Aorta (tissue), 5 donors: ENCODE data around the gene DNAJA3. TPM values are rescaled to one million over a fixed set of nuclear protein-coding genes. Genes with fewer than 3 reads are reported as not detected.

ENCODE experiments used
- ATAC-seq: fragments of 200-7000 bp; cut with Tn5 transposase; one replicate; pipeline ENCODE4 v1.9.1; 2022; ENCODE audit warnings: moderate library complexity; ENCODE audit not compliant: low FRiP score
- DNase-seq, 2 donors: peaks; one replicate each; pipeline ENCODE4 v3.0.0-alpha.2; 2020
- H3K27ac ChIP-seq, 2 donors: one replicate each; pipeline ENCODE4 v1.5.1; 2013; ENCODE audit warnings: low read length in 2 of 2, mild to moderate bottlenecking in 2 of 2, moderate library complexity in 2 of 2, control low read depth in 1 of 2, inconsistent platforms in 1 of 2, low read depth in 1 of 2
- H3K27me3 ChIP-seq, 2 donors: one replicate each; pipeline ENCODE4 v1.6.1; 2013; ENCODE audit warnings: control low read depth in 1 of 2, low read length in 1 of 2, mild to moderate bottlenecking in 1 of 2, moderate library complexity in 1 of 2; ENCODE audit not compliant: insufficient read depth in 2 of 2, control insufficient read depth in 1 of 2
- H3K36me3 ChIP-seq, 2 donors: one replicate each; pipeline ENCODE4 v1.6.1; 2013; ENCODE audit warnings: control low read depth in 1 of 2, low read length in 1 of 2, mild to moderate bottlenecking in 1 of 2; ENCODE audit not compliant: insufficient read depth in 2 of 2, control insufficient read depth in 1 of 2
- H3K4me1 ChIP-seq, 2 donors: one replicate each; pipeline ENCODE4 v1.6.1; 2013; ENCODE audit warnings: low read length in 2 of 2, control low read depth in 1 of 2, mild to moderate bottlenecking in 1 of 2, moderate library complexity in 1 of 2; ENCODE audit not compliant: insufficient read depth in 2 of 2, control insufficient read depth in 1 of 2
- H3K4me3 ChIP-seq, 2 donors: one replicate each; pipeline ENCODE4 v1.5.1; 2013; ENCODE audit warnings: low read length in 2 of 2, control low read depth in 1 of 2, mild to moderate bottlenecking in 1 of 2
- H3K9me3 ChIP-seq: one replicate; pipeline ENCODE4 v1.6.1; 2013; ENCODE audit warnings: mild to moderate bottlenecking, low read length; ENCODE audit not compliant: control insufficient read depth
- WGBS, 2 donors: extraction: QIAGEN DNeasy Blood & Tissue Kit; methylation state at CpG; one replicate each; pipeline ENCODE4 v1.1.7; 2013; 5-methylcytosine and 5-hydroxymethylcytosine counted together
- intact Hi-C, 2 donors: fragments of 100-400 bp; cut with DNase I; formaldehyde crosslinking; loops; one replicate each; pipeline versions ENCODE4 v1.14.2 to v1.15.0; 2022
- polyA plus RNA-seq, 2 donors: library from polyadenylated mRNA; stranded (reverse); fragments of 200-250 nt; gene quantifications; one replicate each; pipeline ENCODE4 v1.2.3, GENCODE V29; 2013
- total RNA-seq, 2 donors: library from RNA; stranded (reverse); fragmentation: NEBNext Ultra II Directional; extraction: Animal tissue kit (Norgen Biotek cat#: 25700); gene quantifications; one replicate each; pipeline ENCODE4 v1.2.1, GENCODE V29; 2021
- donor health status: healthy with polysubstance abuse.
- donor health status: Bipolar disorder and iron deficiency.
- donor health status: DM: no; HTN: no; CAD: no.
- donor health status: DM: no; HTN: no; CAD: no.
- donor health status: DM: yes; HTN: yes; CAD: no.

Gene DNAJA3
- total and polyA plus RNA-seq, 4 donors, result 16.0 to 26.6 (median 20.9) TPM

- H3K4me3 ChIP-seq, result peak overlapping the region; percentile 45 to 61
- H3K27ac ChIP-seq, result no peak overlapping the region
- peaks cover 0 to 3% of the 10 kb centered on the region in 2 donors for H3K4me1 ChIP-seq
- intact Hi-C loops, result no loop called here
- 3% methylated on average over 31 of the region's 31 CpGs for WGBS, 2 donors
- no peaks in the 10 kb centered on the region for H3K9me3 ChIP-seq
- ATAC-seq (peak; percentile 8), DNase-seq (peak in 1 of 2 donors; percentile 79)
- no peaks in the 10 kb centered on the region for H3K36me3 ChIP-seq
- H3K27me3 ChIP-seq, result no peaks in the 10 kb centered on the region
These were observed 485 bp downstream of the DNAJA3 start for GRCh38 chr16:4426021-4426684.

- no peaks in the 10 kb centered on the region for H3K27me3 ChIP-seq
- WGBS, 2 donors, result 86 to 89% methylated on average over 12 of the region's 12 CpGs
- no peaks in the 10 kb centered on the region for H3K9me3 ChIP-seq
- intact Hi-C loops, result no loop called here
- H3K27ac ChIP-seq, result no peak overlapping the region
- H3K4me3 ChIP-seq, result peak overlapping the region in 1 of 2 donors; percentile 61
- peaks cover 0 to 3% of the 10 kb centered on the region in 2 donors for H3K4me1 ChIP-seq
- ATAC-seq (no peak), DNase-seq (peak in 1 of 2 donors; percentile 21)
- H3K36me3 ChIP-seq, result no peaks in the 10 kb centered on the region
These were observed 1.2 kb downstream of the DNAJA3 start for GRCh38 chr16:4426722-4427372.

DNA sequence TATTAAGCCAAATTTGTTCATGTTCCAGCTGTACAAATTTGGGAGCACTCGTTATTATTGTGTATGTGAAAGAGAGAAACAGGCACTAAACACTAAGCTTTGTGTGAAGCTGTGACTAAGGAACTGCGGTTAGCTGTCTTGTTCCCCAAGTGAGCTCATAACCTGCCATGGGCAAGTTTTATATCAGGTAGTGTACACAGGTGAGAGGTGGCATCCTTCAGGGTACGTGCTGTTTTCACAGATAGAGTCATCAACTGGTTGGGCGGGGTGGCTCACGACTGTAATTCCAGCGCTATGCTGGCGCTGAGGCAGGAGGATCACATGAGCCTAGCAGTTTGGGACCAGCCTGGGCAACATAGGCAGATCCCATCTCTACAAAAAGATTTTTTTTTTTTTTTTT lies 2.8 kb downstream of the DNAJA3 start:
- WGBS, 2 donors, result 93 to 95% methylated on average over 7 of the region's 7 CpGs
- H3K4me3 ChIP-seq, result no peak overlapping the region
- no peaks in the 10 kb centered on the region for H3K36me3 ChIP-seq
- intact Hi-C loops, result no loop called here
- H3K27ac ChIP-seq, result no peak overlapping the region
- no peaks in the 10 kb centered on the region for H3K27me3 ChIP-seq
- no peaks in the 10 kb centered on the region for H3K9me3 ChIP-seq
- DNase-seq (peak in 1 of 2 donors; percentile 14), ATAC-seq (no peak)
- peaks cover 0 to 3% of the 10 kb centered on the region in 2 donors for H3K4me1 ChIP-seq

- ATAC-seq, result no peak
- no peak overlapping the region for H3K4me3 ChIP-seq
- WGBS, 2 donors, result 89 to 91% methylated on average over 9 of the region's 9 CpGs
- intact Hi-C loops, result no loop called here
- DNase-seq, result no peak
- H3K9me3 ChIP-seq, result no peaks in the 10 kb centered on the region
- H3K27me3 ChIP-seq, result no peaks in the 10 kb centered on the region
- no peak overlapping the region for H3K27ac ChIP-seq
- H3K36me3 ChIP-seq, result peaks cover under 1 to 4% of the 10 kb centered on the region in 2 donors
- no peaks in the 10 kb centered on the region for H3K4me1 ChIP-seq
These were observed 5.4 kb downstream of the DNAJA3 start for GRCh38 chr16:4431023-4431422.

GRCh38 chr16:4433228-4433627 lies 7.6 kb downstream of the DNAJA3 start:
- Histone ChIP-seq H3K27me3 (no peaks in the 10 kb centered on the region), H3K27ac (no peak overlapping the region), H3K4me1 (no peaks in the 10 kb centered on the region), H3K4me3 (no peak overlapping the region), H3K36me3 (peaks cover 2 to 6% of the 10 kb centered on the region in 2 donors), H3K9me3 (no peaks in the 10 kb centered on the region)
- WGBS, 2 donors, result 73 to 81% methylated on average over 4 of the region's 4 CpGs
- ATAC-seq, result no peak
- intact Hi-C loops, result no loop called here
- DNase-seq, result no peak

GRCh38 chr16:4433914-4434787 lies 8.5 kb downstream of the DNAJA3 start:
- Histone ChIP-seq H3K4me3 (no peak overlapping the region), H3K27me3 (no peaks in the 10 kb centered on the region), H3K9me3 (no peaks in the 10 kb centered on the region), H3K4me1 (no peaks in the 10 kb centered on the region), H3K36me3 (peaks cover 2 to 6% of the 10 kb centered on the region in 2 donors), H3K27ac (no peak overlapping the region)
- ATAC-seq (no peak), DNase-seq (no peak)
- WGBS, 2 donors, result 82 to 84% methylated on average over 12 of the region's 12 CpGs
- intact Hi-C loops, result no loop called here

GRCh38 chr16:4435337-4436067 lies 9.8 kb downstream of the DNAJA3 start:
- 85 to 87% methylated on average over 8 of the region's 8 CpGs for WGBS, 2 donors
- H3K4me3 ChIP-seq, result no peak overlapping the region
- intact Hi-C loops, result no loop called here
- ATAC-seq, result no peak
- H3K9me3 ChIP-seq, result no peaks in the 10 kb centered on the region
- no peaks in the 10 kb centered on the region for H3K4me1 ChIP-seq
- no peak overlapping the region for H3K27ac ChIP-seq
- no peaks in the 10 kb centered on the region for H3K27me3 ChIP-seq
- DNase-seq, result no peak
- peaks cover 6 to 7% of the 10 kb centered on the region in 2 donors for H3K36me3 ChIP-seq

GRCh38 chr16:4437366-4437765 lies 11.7 kb downstream of the DNAJA3 start:
- H3K27ac ChIP-seq, result no peak overlapping the region
- no peak for ATAC-seq
- intact Hi-C loops, result no loop called here
- peaks cover 6 to 13% of the 10 kb centered on the region in 2 donors for H3K36me3 ChIP-seq
- H3K9me3 ChIP-seq, result no peaks in the 10 kb centered on the region
- no peak for DNase-seq
- WGBS, 2 donors, result 99 to 100% methylated on average over 3 of the region's 3 CpGs
- H3K4me1 ChIP-seq, result no peaks in the 10 kb centered on the region
- H3K27me3 ChIP-seq, result no peaks in the 10 kb centered on the region
- no peak overlapping the region for H3K4me3 ChIP-seq
